ENCODE results near the gene ATP2A1. TPM values are rescaled to one million over a fixed set of nuclear protein-coding genes. Genes with fewer than 3 reads are reported as not detected.
"Not testable (repeated sequence)": the region's sequence is repeated elsewhere in the genome, so short reads cannot be mapped to it uniquely, and the experiment has no call there.

The ATP2A1 gene
- total and polyA plus RNA-seq, 2 donors from 2014 or later = 0.25 to 0.47 TPM

GRCh38 chr16:28925386-28926228, 47.3 kb downstream of the ATP2A1 start:
- FAIRE-seq (no peak), DNase-seq (peak in 4 of 5 donors; percentile 84 to 95 (median 92))
- H3K27ac ChIP-seq (ENCODE audit: low read depth in 2 of 2, low read length in 2 of 2) = peak overlapping the region; percentile 95 to 96
- H3K9ac ChIP-seq (ENCODE audit: low read length in 3 of 3) = peak overlapping the region; percentile 70 to 85 (median 84)
- TF ChIP-seq CTCF (IDR thresholded peaks at IDR 0.05; ENCODE audit: borderline replicate concordance, extremely low read depth, insufficient read depth) = no peak
- H3K9me3 ChIP-seq (ENCODE audit: control insufficient read depth in 2 of 3, insufficient read depth in 1 of 3, low read length in 3 of 3) = no peaks in the 10 kb centered on the region
- H3K4me3 ChIP-seq (ENCODE audit: low read length in 3 of 3) = peak overlapping the region; percentile 87 to 92 (median 91)
- H3K4me1 ChIP-seq (ENCODE audit: control insufficient read depth in 2 of 3, insufficient read depth in 2 of 3, low read depth in 1 of 3, low read length in 3 of 3) = peaks cover 3 to 10% (median 5%) of the 10 kb centered on the region in 3 donors
- no peaks in the 10 kb centered on the region for H3K27me3 ChIP-seq (ENCODE audit: control insufficient read depth, insufficient read depth, low read length)
- intact Hi-C loops (cut with DNase I) = no loop called here
- H3K36me3 ChIP-seq (ENCODE audit: control insufficient read depth in 2 of 3, insufficient read depth in 3 of 3, low read length in 3 of 3) = no peaks in the 10 kb centered on the region

- FAIRE-seq; H3K36me3 ChIP-seq (ENCODE audit: control insufficient read depth in 2 of 3, insufficient read depth in 3 of 3, low read length in 3 of 3); DNase-seq; H3K9me3 ChIP-seq (ENCODE audit: control insufficient read depth in 2 of 3, insufficient read depth in 1 of 3, low read length in 3 of 3); H3K27ac ChIP-seq (ENCODE audit: low read depth in 2 of 2, low read length in 2 of 2); H3K4me1 ChIP-seq (ENCODE audit: control insufficient read depth in 2 of 3, insufficient read depth in 2 of 3, low read depth in 1 of 3, low read length in 3 of 3); H3K27me3 ChIP-seq (ENCODE audit: control insufficient read depth, insufficient read depth, low read length); intact Hi-C loops (cut with DNase I): not testable (repeated sequence)
- Histone ChIP-seq H3K4me3 (ENCODE audit: low read length in 3 of 3) (peak overlapping the region in 1 of 3 donors; percentile 91), H3K9ac (ENCODE audit: low read length in 3 of 3) (peak overlapping the region in 1 of 3 donors; percentile 84)
Observed at GRCh38 chr16:28926284-28926683, 48.0 kb downstream of the ATP2A1 start.

- no peaks in the 10 kb centered on the region for H3K36me3 ChIP-seq (ENCODE audit: control insufficient read depth in 2 of 3, insufficient read depth in 3 of 3, low read length in 3 of 3)
Observed at GRCh38 chr16:28927815-28928214, 49.5 kb downstream of the ATP2A1 start.

More at GRCh38 chr16:28927815-28928214, 49.5 kb downstream of the ATP2A1 start:
- TF ChIP-seq CTCF (IDR thresholded peaks at IDR 0.05; ENCODE audit: borderline replicate concordance, extremely low read depth, insufficient read depth) = no peak
- DNase-seq (no peak), FAIRE-seq (no peak)
- peaks cover 3 to 10% (median 5%) of the 10 kb centered on the region in 3 donors for H3K4me1 ChIP-seq (ENCODE audit: control insufficient read depth in 2 of 3, insufficient read depth in 2 of 3, low read depth in 1 of 3, low read length in 3 of 3)
- no peaks in the 10 kb centered on the region for H3K27me3 ChIP-seq (ENCODE audit: control insufficient read depth, insufficient read depth, low read length)
- no peak overlapping the region for H3K27ac ChIP-seq (ENCODE audit: low read depth in 2 of 2, low read length in 2 of 2)
- H3K9me3 ChIP-seq (ENCODE audit: control insufficient read depth in 2 of 3, insufficient read depth in 1 of 3, low read length in 3 of 3) = no peaks in the 10 kb centered on the region
- H3K4me3 ChIP-seq (ENCODE audit: low read length in 3 of 3) = no peak overlapping the region
- intact Hi-C loops (cut with DNase I) = no loop called here
- no peak overlapping the region for H3K9ac ChIP-seq (ENCODE audit: low read length in 3 of 3)
